Prostate gland (tissue), 2 donors: ENCODE measurements around the gene CABLES2. TPM values are rescaled to one million over a fixed set of nuclear protein-coding genes. Genes with fewer than 3 reads are reported as not detected.

ENCODE experiments used
- DNase-seq: peaks from one replicate; pipeline ENCODE4 v3.0.0-alpha.2; 2019; ENCODE audit warnings: low spot score
- H3K27ac ChIP-seq, 2 donors: fragments of 200-600 bp; sonication (generic); 2 replicates each; pipeline ENCODE4 v1.5.1; 2017 to 2019
- H3K27me3 ChIP-seq: fragments of 200-600 bp; sonication (generic); replicated peaks from 2 replicates; pipeline ENCODE4 v1.5.1; 2019; ENCODE audit not compliant: insufficient read depth
- H3K36me3 ChIP-seq, 2 donors: fragments of 200-600 bp; sonication (generic); 1 replicate in 1 of 2; 2 replicates in 1 of 2; pipeline versions ENCODE4 v1.5.1 to v1.8.1; 2017 to 2019
- H3K4me1 ChIP-seq: fragments of 200-600 bp; sonication (generic); replicated peaks from 2 replicates; pipeline ENCODE4 v1.5.1; 2019
- H3K4me3 ChIP-seq, 2 donors: fragments of 200-600 bp; sonication (generic); 2 replicates each; pipeline ENCODE4 v1.5.1; 2017 to 2019
- H3K9me3 ChIP-seq: fragments of 200-600 bp; sonication (generic); 2 replicates; pipeline ENCODE4 v1.5.1; 2017
- CTCF ChIP-seq, 4 experiments: fragments of 200-600 bp in 2 of 4; fragments of 450-650 bp in 2 of 4; sonication (generic) in 2 of 4; IDR thresholded peaks; 1 replicate in 3 of 4; 2 replicates in 1 of 4; pipeline ENCODE4 v1.5.1; 2016 to 2019; ENCODE audit warnings: antibody characterized with exemption in 4 of 4, mild to moderate bottlenecking in 2 of 4, moderate library complexity in 2 of 4
- POLR2A ChIP-seq: fragments of 450-650 bp; IDR thresholded peaks from one replicate; pipeline ENCODE4 v1.6.1; 2016; ENCODE audit warnings: antibody characterized with exemption, mild to moderate bottlenecking
- POLR2AphosphoS5 ChIP-seq: sonication (generic); formaldehyde crosslinking; IDR thresholded peaks from one replicate; pipeline ENCODE4 v1.6.1; 2017; ENCODE audit warnings: antibody characterized with exemption
- WGBS: methylation state at CpG from one replicate; pipeline ENCODE4 v1.1.5; 2018; 5-methylcytosine and 5-hydroxymethylcytosine counted together
- intact Hi-C: fragments of 100-400 bp; cut with DNase I; formaldehyde crosslinking; loops from one replicate; pipeline ENCODE4 v1.14.2; 2022
- total RNA-seq, 2 donors: library from RNA; depleted of rRNA; stranded (reverse); fragments of >200 nt; gene quantifications; one replicate each; pipeline ENCODE4 v1.1.0, GENCODE V29; 2016

CABLES2 gene
- total RNA-seq, 2 donors from 2014 or later, result 4.1 to 31.3 TPM

- Histone ChIP-seq H3K4me1 (peaks cover under 1% of the 10 kb centered on the region), H3K36me3 (no peaks in the 10 kb centered on the region), H3K27me3 (no peaks in the 10 kb centered on the region), H3K4me3 (no peak overlapping the region), H3K27ac (no peak overlapping the region), H3K9me3 (no peaks in the 10 kb centered on the region)
- intact Hi-C loops, result no loop called here
- no peak for DNase-seq
- WGBS, result 82% methylated on average over 24 of the region's 24 CpGs
- TF ChIP-seq CTCF (IDR thresholded peaks at IDR 0.05), result no peak
- no peak for TF ChIP-seq POLR2A
- no peak for TF ChIP-seq POLR2AphosphoS5
Measured at GRCh38 chr20:62415354-62416111, 8.4 kb upstream of the CABLES2 start.

- no peak overlapping the region for H3K4me3 ChIP-seq
- TF ChIP-seq CTCF (IDR thresholded peaks at IDR 0.05) (no peak), POLR2A (no peak), POLR2AphosphoS5 (no peak)
- no peaks in the 10 kb centered on the region for H3K27me3 ChIP-seq
- no peaks in the 10 kb centered on the region for H3K9me3 ChIP-seq
- DNase-seq, result no peak
- intact Hi-C loops, result loop anchor here (5.0 kb wide), 1 partner anchor 83 kb away; no protein-coding TSS in a partner anchor
- no peak overlapping the region for H3K27ac ChIP-seq
- H3K4me1 ChIP-seq, result peaks cover 7% of the 10 kb centered on the region
- H3K36me3 ChIP-seq, result no peaks in the 10 kb centered on the region
- WGBS, result 89% methylated on average over 19 of the region's 22 CpGs
Measured at GRCh38 chr20:62413896-62414481, 6.9 kb upstream of the CABLES2 start.

- Histone ChIP-seq H3K4me3 (no peak overlapping the region), H3K9me3 (no peaks in the 10 kb centered on the region), H3K4me1 (peaks cover 7% of the 10 kb centered on the region), H3K27ac (no peak overlapping the region), H3K36me3 (no peaks in the 10 kb centered on the region), H3K27me3 (no peaks in the 10 kb centered on the region)
- TF ChIP-seq POLR2A, result no peak
- TF ChIP-seq POLR2AphosphoS5, result no peak
- TF ChIP-seq CTCF (IDR thresholded peaks at IDR 0.05), result no peak
- intact Hi-C loops, result loop anchor here (5.0 kb wide), 1 partner anchor 84 kb away; no protein-coding TSS in a partner anchor
- DNase-seq, result no peak
- WGBS, result 94% methylated on average over 11 of the region's 11 CpGs
Measured at GRCh38 chr20:62413025-62413570, 6.0 kb upstream of the CABLES2 start.

GRCh38 chr20:62412194-62413024, 5.3 kb upstream of the CABLES2 start:
- 86% methylated on average over 22 of the region's 22 CpGs for WGBS

More at GRCh38 chr20:62412194-62413024, 5.3 kb upstream of the CABLES2 start:
- TF ChIP-seq POLR2A (no peak), CTCF (IDR thresholded peaks at IDR 0.05) (no peak), POLR2AphosphoS5 (no peak)
- no peak for DNase-seq
- Histone ChIP-seq H3K36me3 (no peaks in the 10 kb centered on the region), H3K27me3 (no peaks in the 10 kb centered on the region), H3K4me1 (peaks cover 11% of the 10 kb centered on the region), H3K4me3 (no peak overlapping the region), H3K27ac (no peak overlapping the region), H3K9me3 (no peaks in the 10 kb centered on the region)
- intact Hi-C loops, result loop anchor here (5.0 kb wide), 1 partner anchor 85 kb away; no protein-coding TSS in a partner anchor
